Measurements from ENCODE around the gene LRMDA.

LRMDA gene

DNA sequence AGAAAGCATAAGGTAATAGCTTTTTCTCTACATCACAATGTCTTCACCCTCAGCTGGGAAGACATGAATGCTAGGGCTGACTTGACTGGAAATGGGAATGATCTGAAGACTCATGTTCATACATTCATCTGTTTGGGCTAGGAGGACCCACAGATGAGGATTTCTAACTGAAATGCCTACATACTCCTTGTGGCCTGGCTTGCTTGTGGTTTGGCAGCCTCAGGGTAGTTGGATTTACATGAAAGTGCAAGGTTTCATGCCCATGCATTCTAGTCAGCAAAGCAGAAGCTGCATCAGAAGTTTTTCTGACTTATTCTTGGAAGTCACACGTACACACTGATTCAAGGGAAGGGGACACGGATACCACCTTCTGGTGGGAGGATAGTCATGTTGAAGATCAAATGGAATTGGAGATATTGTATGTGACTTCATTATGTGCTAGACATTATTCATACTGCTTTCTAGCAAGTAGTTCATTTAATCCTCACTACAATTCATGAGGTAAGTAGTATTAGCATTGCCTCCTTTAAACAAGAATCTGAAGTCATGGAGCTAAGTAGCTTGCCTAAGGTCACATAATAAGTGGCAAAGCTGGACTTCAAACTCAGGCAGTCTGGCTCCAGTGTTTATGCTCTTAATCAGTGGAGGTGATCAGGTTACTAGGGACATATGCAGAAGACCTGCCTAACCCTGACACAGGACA lies 957.0 kb downstream of the LRMDA start:
- in situ Hi-C loops (cut with MboI; ENCODE audit: low pct_unique_long_range_greater_than_20kb, low sequenced_read_pairs): no loop called here
- no peak for DNase-seq

GRCh38 chr10:76393875-76394706 lies 962.7 kb downstream of the LRMDA start:
- in situ Hi-C loops (cut with MboI; ENCODE audit: low pct_unique_long_range_greater_than_20kb, low sequenced_read_pairs): no loop called here
- no peak for DNase-seq

GRCh38 chr10:76394707-76395042 lies 963.3 kb downstream of the LRMDA start:
- in situ Hi-C loops (cut with MboI; ENCODE audit: low pct_unique_long_range_greater_than_20kb, low sequenced_read_pairs): no loop called here
- DNase-seq: no peak

- in situ Hi-C loops (cut with MboI; ENCODE audit: low pct_unique_long_range_greater_than_20kb, low sequenced_read_pairs): no loop called here
These were observed 963.8 kb downstream of the LRMDA start for GRCh38 chr10:76395251-76395650.

GRCh38 chr10:76396134-76396533 lies 964.7 kb downstream of the LRMDA start:
- in situ Hi-C loops (cut with MboI; ENCODE audit: low pct_unique_long_range_greater_than_20kb, low sequenced_read_pairs): no loop called here
- DNase-seq: no peak

More at GRCh38 chr10:76395251-76395650, 963.8 kb downstream of the LRMDA start:
- DNase-seq: no peak

DNA sequence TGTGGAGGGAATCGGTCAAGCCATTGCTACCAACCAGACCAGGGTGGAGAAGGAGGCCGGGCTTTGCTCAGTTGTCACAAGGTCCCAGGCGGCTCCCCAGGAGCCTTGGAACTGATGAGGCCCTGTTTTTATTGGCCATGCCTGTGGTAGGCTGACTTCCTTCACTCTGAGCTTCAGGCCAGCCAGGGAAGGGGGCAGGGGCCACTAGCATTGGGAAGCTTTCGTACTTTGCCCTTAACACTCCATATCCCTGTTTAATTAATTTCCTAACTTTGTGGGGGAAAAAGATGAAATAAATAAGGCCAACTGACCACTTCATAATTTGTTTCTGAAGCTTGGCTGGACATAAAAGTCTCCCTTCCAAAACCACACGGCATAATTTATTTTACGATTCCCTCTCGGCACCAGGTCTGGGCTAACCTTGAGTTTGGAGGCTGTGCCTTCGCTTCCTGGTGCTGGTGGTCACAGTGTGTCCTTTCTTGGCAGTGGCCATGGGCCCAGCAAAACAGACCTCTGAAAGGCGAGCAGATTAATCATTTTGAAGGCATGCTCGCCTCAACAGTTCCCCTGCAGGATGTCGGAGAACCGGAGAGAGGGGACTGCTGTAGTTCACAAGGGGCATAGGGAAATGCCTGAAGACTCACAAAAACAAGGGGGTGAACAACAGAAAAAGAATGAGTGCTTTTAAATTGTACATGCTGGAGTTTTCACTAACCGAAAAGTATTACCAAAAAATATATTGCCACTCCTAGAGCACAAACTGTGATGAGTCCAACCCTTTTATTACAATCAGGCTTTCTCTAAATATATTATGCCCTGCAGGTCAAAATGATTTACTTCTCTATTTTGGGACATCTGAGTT lies 966.0 kb downstream of the LRMDA start:
- in situ Hi-C loops (cut with MboI; ENCODE audit: low pct_unique_long_range_greater_than_20kb, low sequenced_read_pairs): no loop called here

GRCh38 chr10:76398043-76398710 lies 966.8 kb downstream of the LRMDA start:
- in situ Hi-C loops (cut with MboI; ENCODE audit: low pct_unique_long_range_greater_than_20kb, low sequenced_read_pairs): no loop called here
- DNase-seq: no peak

More for the DNA sequence above, 966.0 kb downstream of the LRMDA start:
- no peak for DNase-seq

GRCh38 chr10:76399226-76399625 lies 967.8 kb downstream of the LRMDA start:
- in situ Hi-C loops (cut with MboI; ENCODE audit: low pct_unique_long_range_greater_than_20kb, low sequenced_read_pairs): no loop called here

GRCh38 chr10:76401006-76401405 lies 969.6 kb downstream of the LRMDA start:
- in situ Hi-C loops (cut with MboI; ENCODE audit: low pct_unique_long_range_greater_than_20kb, low sequenced_read_pairs): no loop called here
- DNase-seq: no peak

More at GRCh38 chr10:76399226-76399625, 967.8 kb downstream of the LRMDA start:
- DNase-seq: no peak

DNA sequence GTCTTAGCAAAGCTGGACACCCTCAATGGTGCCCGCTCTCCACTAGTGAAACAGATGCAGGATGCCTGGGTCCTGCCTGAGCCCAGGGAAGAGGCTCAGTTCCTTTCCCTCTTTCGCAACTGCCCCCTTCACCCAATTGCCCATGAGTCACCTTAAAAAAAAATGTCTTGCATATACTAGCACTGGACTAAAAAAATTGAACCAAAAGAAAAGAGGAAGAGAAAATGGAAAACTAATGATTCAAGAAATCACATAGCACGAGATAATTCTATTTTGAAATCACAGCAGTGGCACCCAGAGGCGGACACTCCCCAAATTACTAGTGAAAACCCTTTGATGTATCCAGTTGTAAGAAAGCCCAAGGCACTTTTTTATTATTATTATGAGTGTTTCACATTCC lies 972.5 kb downstream of the LRMDA start:
- in situ Hi-C loops (cut with MboI; ENCODE audit: low pct_unique_long_range_greater_than_20kb, low sequenced_read_pairs): no loop called here
- peak; percentile 0 for DNase-seq

- in situ Hi-C loops (cut with MboI; ENCODE audit: low pct_unique_long_range_greater_than_20kb, low sequenced_read_pairs): no loop called here
- DNase-seq: no peak
These were observed 973.1 kb downstream of the LRMDA start for GRCh38 chr10:76404531-76404930.

- in situ Hi-C loops (cut with MboI; ENCODE audit: low pct_unique_long_range_greater_than_20kb, low sequenced_read_pairs): no loop called here
- DNase-seq: no peak
These were observed 974.5 kb downstream of the LRMDA start for GRCh38 chr10:76405922-76406321.

DNA sequence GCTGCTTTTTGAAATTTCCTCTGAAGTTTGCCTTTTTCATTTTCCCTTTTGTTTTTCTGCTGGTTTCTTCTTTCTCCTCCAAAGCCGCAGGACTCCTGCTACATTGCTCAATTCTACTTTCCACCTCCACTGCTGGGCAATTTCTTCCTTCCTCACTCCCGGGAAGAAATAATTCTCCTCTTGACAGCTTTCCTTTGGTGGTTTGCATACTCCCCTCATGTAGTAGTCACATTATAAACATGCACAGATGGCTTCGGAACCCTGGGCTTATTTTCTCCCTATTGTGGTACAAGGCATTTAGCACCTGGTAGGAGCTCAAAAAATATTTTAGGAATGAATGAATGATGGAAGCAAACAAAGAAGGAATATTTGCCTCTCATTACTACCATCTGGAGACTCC lies 977.2 kb downstream of the LRMDA start:
- in situ Hi-C loops (cut with MboI; ENCODE audit: low pct_unique_long_range_greater_than_20kb, low sequenced_read_pairs): no loop called here

DNA sequence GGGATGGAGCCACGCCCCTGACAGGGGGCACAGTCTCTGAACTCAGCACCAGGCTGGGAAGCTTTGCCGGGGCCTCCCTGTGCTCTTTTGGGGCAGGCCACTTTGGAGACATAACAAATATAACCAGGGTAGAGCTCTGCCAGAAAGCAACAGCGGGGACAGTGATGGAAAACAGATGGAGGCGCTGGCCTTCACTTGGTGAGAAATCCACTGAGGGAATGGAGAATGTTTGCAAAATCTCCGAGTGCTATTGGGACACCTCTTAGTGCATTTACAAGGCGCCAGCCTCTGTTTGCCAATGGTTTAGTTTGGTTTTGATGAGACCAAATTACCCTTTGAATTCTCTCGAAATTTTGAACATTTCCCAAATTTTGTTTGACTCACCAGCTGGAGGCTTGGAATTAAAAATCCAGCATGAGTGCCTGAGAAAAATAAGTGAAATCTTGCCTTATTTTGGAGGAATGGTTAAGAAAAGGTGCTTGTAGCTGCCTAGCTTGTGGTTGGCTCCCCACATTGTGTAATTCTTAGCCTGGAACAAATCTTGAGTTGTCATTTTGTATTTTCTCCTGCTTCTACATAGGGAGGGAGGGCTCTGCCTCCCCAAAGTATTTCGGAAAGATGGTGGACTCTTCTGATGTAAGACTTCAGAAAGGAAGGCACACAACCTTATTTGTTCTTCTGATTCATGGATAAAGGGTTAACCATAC lies 980.5 kb downstream of the LRMDA start:
- in situ Hi-C loops (cut with MboI; ENCODE audit: low pct_unique_long_range_greater_than_20kb, low sequenced_read_pairs): no loop called here
- DNase-seq: no peak

More for the DNA sequence above, 977.2 kb downstream of the LRMDA start:
- DNase-seq: no peak

GRCh38 chr10:76415554-76415953 lies 984.1 kb downstream of the LRMDA start:
- DNase-seq: no peak
- in situ Hi-C loops (cut with MboI; ENCODE audit: low pct_unique_long_range_greater_than_20kb, low sequenced_read_pairs): no loop called here

GRCh38 chr10:76416642-76417041 lies 985.2 kb downstream of the LRMDA start:
- DNase-seq: no peak
- in situ Hi-C loops (cut with MboI; ENCODE audit: low pct_unique_long_range_greater_than_20kb, low sequenced_read_pairs): no loop called here

DNA sequence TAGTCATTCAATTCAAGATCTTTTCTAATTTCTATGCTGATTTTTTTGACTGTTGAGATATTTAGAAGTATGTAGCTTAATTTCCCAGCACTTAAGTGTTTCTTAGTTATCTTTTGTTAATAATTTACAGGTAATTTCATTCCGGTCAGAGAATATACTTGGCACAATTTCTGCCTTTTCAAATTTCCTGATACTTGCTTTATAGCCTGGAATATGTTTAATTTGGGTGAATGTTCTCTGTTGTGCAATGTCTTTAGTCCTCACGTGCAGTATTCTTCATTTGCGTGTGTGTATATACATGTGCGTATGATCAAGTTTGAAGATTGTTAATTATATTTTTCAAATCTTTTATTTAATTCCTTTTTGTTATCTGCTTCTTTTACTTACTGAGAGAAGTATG lies 989.3 kb downstream of the LRMDA start:
- in situ Hi-C loops (cut with MboI; ENCODE audit: low pct_unique_long_range_greater_than_20kb, low sequenced_read_pairs): no loop called here
- no peak for DNase-seq

DNA sequence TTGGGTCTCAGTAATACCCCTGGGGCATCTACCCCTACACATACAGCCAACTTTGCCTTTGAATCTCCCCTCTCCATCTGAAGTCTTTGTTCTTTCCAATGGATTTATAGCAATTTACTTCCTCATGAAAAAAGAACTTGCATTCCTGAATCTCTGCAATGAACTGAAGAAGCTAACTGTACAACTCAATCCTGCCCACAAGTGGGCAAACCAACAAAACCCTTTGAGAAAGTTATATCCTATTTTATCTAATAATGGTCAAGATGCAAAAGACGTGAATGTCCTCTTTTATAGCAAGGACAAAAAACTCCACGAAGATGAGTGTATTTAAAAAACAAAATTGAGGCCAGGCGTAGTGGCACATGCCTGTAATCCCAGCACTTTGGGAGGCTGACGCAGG lies 991.3 kb downstream of the LRMDA start:
- no peak for DNase-seq
- in situ Hi-C loops (cut with MboI; ENCODE audit: low pct_unique_long_range_greater_than_20kb, low sequenced_read_pairs): no loop called here
